Effector memory CD8-positive, alpha-beta T cell (primary cell): ENCODE measurements around the gene NINJ2.
A peak's percentile ranks its signal among the peaks of the same experiment; 100 is the strongest.
"Not testable (repeated sequence)": the region's sequence is repeated elsewhere in the genome, so short reads cannot be mapped to it uniquely, and the experiment has no call there.

Experiments
- ATAC-seq: fragments of 150-1000 bp; cut with Tn5 transposase; replicated peaks from 2 replicates; pipeline ENCODE4 v1.10.0; 2021; ENCODE audit warnings: mild to moderate bottlenecking, moderate library complexity
- DNase-seq, 3 experiments: peaks; one replicate each; pipeline ENCODE4 v3.0.0; 2021
- H3K27ac Mint-ChIP-seq, 2 donors: one replicate each; pipeline ENCODE4 v1.8.0; 2022; ENCODE audit warnings: mild to moderate bottlenecking in 2 of 2, mixed read lengths in 2 of 2, moderate library complexity in 2 of 2
- H3K27me3 Mint-ChIP-seq, 2 donors: one replicate each; pipeline ENCODE4 v1.8.0; 2022; ENCODE audit warnings: mixed read lengths in 2 of 2
- H3K36me3 Mint-ChIP-seq: one replicate; pipeline ENCODE4 v1.8.0; 2022; ENCODE audit warnings: mild to moderate bottlenecking, moderate library complexity, mixed read lengths; ENCODE audit not compliant: insufficient read depth
- H3K4me1 Mint-ChIP-seq, 2 donors: one replicate each; pipeline ENCODE4 v1.8.0; 2022; ENCODE audit warnings: low read depth in 2 of 2, mixed read lengths in 2 of 2
- H3K4me3 Mint-ChIP-seq, 2 donors: one replicate each; pipeline ENCODE4 v1.8.0; 2022; ENCODE audit warnings: mild to moderate bottlenecking in 2 of 2, mixed read lengths in 2 of 2, moderate library complexity in 2 of 2
- H3K9me3 Mint-ChIP-seq, 2 donors: one replicate each; pipeline ENCODE4 v1.8.0; 2022; ENCODE audit warnings: mixed read lengths in 2 of 2

NINJ2 gene

DNA sequence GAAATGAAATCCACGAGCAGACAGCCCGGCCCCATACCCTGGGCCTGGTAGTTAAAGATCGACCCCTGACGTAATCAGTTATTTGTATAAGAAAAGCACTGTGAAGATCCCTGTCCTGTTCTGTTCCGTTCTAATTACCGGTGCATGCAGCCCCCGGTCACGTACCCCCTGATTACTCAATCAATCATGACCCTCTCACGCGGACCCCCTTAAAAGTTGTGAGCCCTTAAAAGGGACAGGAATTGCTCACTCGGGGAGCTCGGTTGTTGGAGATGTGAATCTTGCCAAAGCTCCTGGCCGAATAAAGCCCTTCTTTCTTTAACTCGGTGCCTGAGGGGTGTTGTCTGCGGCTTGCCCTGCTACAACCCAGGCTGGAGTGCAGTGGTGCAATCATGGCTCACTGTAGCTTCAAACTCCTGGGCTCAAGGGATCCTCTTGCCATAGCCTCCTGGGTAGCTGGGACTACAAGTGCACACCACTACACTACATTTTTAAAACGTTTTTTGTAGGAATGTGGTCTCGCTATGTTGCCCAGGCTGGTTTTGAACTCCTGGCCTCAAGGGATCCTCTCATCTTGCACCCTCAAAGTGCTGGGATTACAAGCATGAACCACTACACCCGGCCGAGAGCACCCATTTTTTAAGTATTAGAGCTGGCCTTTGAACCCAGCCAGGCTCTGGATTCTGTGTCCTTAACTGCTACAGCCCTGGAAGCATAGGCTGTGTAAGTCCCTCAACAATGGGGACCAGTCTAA, 85.1 kb downstream of the NINJ2 start:
- DNase-seq, H3K9me3 Mint-ChIP-seq, H3K4me1 Mint-ChIP-seq, H3K27me3 Mint-ChIP-seq, ATAC-seq, H3K36me3 Mint-ChIP-seq, H3K4me3 Mint-ChIP-seq, H3K27ac Mint-ChIP-seq: not testable (repeated sequence)

DNA sequence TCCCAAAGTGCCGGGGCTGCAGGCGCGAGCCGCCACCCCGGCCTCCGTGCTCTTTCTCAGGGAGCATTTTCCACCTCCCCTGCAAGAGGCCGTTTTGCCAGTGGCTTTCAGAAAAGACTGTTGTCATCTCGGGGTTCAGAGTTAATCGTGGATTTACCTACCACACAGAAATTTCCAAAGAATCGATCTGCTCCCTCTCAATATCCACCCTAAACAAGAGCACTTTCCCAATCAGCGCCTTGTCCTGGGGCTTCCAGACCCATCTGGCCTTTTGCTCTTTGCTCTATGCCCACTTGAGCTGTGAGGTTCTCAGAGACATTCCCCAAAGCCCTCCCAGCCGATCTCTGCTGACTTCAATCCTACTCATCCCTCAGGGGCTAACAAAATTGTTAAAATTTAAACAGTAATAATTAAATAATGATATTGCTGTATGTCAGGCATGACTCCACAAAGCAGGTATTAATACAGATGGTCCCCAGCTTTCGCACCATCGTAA, 86.6 kb downstream of the NINJ2 start:
- no peaks in the 10 kb centered on the region for H3K9me3 Mint-ChIP-seq
- ATAC-seq (no peak), DNase-seq (no peak)
- H3K4me1 Mint-ChIP-seq = peaks cover 5 to 13% of the 10 kb centered on the region in 2 donors
- H3K4me3 Mint-ChIP-seq = peak overlapping the region; percentile 66 to 73
- no peaks in the 10 kb centered on the region for H3K27me3 Mint-ChIP-seq
- H3K36me3 Mint-ChIP-seq = no peaks in the 10 kb centered on the region
- H3K27ac Mint-ChIP-seq = peak overlapping the region in 1 of 2 donors; percentile 88

DNA sequence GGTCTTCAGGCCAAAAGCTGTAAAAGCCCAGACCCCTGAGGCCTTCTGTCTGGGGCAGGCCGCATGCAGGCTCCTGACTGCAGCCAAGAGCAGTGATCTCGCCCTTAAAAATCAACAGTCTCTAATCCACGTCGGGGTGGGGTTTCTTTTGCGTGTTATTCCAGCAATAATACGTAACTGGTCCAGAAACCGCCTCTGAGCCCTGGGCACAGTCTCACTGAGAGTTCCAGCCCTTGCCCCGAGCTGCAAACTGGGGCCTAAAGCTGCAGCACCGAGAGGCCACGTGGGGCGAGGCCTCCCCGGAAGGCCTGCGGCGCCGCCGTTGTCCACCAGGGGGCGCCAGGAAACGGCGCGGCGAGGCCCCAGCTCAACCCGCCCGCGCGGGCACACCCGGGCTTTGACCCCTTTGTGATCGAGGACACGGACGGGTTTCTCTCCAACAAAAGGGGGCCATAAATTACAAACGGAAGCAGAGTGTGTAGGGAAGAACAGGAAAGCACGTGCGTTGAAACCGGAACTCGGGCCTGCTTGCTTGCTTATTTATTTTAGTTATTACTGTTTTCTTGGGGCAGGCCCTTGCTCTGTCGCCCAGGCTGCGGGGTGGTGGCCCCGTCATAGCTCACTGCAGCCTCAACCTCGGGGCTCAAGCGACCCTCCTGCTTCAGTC, 87.2 kb downstream of the NINJ2 start:
- H3K4me3 Mint-ChIP-seq = peak overlapping the region; percentile 66 to 73
- peaks cover 5 to 13% of the 10 kb centered on the region in 2 donors for H3K4me1 Mint-ChIP-seq
- H3K9me3 Mint-ChIP-seq = no peaks in the 10 kb centered on the region
- no peaks in the 10 kb centered on the region for H3K27me3 Mint-ChIP-seq
- ATAC-seq (peak; percentile 98), DNase-seq (peak; percentile 82 to 90 (median 87))
- H3K27ac Mint-ChIP-seq = peak overlapping the region in 1 of 2 donors; percentile 88
- no peaks in the 10 kb centered on the region for H3K36me3 Mint-ChIP-seq

- no peak for DNase-seq
- no peaks in the 10 kb centered on the region for H3K9me3 Mint-ChIP-seq
- H3K4me1 Mint-ChIP-seq = peaks cover 5 to 13% of the 10 kb centered on the region in 2 donors
- ATAC-seq = no peak
- peak overlapping the region in 1 of 2 donors; percentile 88 for H3K27ac Mint-ChIP-seq
- H3K27me3 Mint-ChIP-seq = no peaks in the 10 kb centered on the region
- H3K4me3 Mint-ChIP-seq = no peak overlapping the region
- no peaks in the 10 kb centered on the region for H3K36me3 Mint-ChIP-seq
Observed at GRCh38 chr12:575129-575502, 88.1 kb downstream of the NINJ2 start.

GRCh38 chr12:574475-575128, 88.6 kb downstream of the NINJ2 start:
- Mint-ChIP-seq H3K27ac (no peak overlapping the region), H3K4me1 (peaks cover 8 to 16% of the 10 kb centered on the region in 2 donors), H3K27me3 (no peaks in the 10 kb centered on the region), H3K9me3 (no peaks in the 10 kb centered on the region), H3K36me3 (no peaks in the 10 kb centered on the region), H3K4me3 (no peak overlapping the region)
- ATAC-seq = no peak
- DNase-seq = no peak

- H3K36me3 Mint-ChIP-seq = no peaks in the 10 kb centered on the region
- H3K9me3 Mint-ChIP-seq = no peaks in the 10 kb centered on the region
- no peak overlapping the region for H3K4me3 Mint-ChIP-seq
- H3K4me1 Mint-ChIP-seq = peaks cover 12 to 25% of the 10 kb centered on the region in 2 donors
- no peak for ATAC-seq
- H3K27me3 Mint-ChIP-seq = no peaks in the 10 kb centered on the region
- no peak overlapping the region for H3K27ac Mint-ChIP-seq
- DNase-seq = no peak
Observed at GRCh38 chr12:573232-573631, 90.0 kb downstream of the NINJ2 start.

DNA sequence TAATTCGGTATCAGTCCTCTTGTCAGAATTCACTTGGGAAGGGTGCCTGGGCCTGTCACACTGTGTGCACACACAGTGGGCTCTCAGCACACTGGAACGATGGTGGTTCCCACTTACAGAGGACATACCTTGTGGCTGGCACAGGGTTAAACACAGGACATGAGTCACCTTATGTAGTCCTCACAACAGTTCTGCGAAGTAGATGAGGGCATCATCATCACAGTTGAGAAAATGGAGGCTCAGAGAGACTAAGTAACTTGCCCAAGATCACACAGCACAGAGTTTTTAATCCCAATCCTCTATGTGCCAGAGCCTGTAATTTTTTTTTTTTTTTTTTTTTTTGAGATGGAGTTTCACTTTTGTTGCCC, 90.7 kb downstream of the NINJ2 start:
- Mint-ChIP-seq H3K9me3 (no peaks in the 10 kb centered on the region), H3K36me3 (no peaks in the 10 kb centered on the region), H3K27ac (peak overlapping the region in 1 of 2 donors; percentile 60), H3K4me1 (peaks cover 13 to 27% of the 10 kb centered on the region in 2 donors), H3K27me3 (no peaks in the 10 kb centered on the region), H3K4me3 (no peak overlapping the region)
- DNase-seq (no peak), ATAC-seq (no peak)

DNA sequence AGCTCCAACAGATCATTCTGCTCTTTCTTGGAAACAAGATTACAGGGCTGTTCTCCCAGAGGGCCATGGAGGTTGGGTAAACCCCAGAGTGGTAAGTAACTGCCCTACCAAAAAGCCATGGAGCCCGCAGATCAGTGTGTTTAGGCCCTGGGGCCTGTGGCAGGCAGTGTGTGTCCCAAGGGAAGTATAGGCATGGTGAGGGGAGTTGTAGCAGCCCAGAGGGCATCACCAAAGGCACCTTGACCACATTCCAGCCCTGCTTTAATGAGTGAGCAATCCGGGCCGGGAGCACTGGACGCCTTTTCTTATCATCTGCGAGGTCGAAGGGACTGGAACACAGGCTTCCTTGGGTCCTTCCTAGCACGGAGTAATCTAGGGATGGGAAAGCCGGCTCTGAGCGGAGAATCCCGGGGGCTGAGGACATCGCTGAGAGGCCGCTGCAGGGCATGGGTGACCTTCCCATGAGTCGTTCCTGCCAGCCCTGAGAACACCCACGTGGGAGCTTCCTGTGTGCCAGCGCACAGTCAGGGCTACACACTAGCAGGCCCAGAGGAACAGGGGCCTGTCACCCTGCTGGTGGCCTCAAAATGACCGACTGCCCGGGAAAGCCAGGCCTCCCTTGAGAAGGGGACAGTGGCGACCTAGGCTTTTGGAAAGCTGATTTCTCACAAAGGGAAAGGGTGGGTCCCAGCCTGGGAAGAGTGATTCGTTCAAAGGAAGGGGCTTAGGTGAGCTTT, 91.3 kb downstream of the NINJ2 start:
- Mint-ChIP-seq H3K36me3 (no peaks in the 10 kb centered on the region), H3K4me1 (peaks cover 16 to 32% of the 10 kb centered on the region in 2 donors), H3K27me3 (no peaks in the 10 kb centered on the region), H3K27ac (peak overlapping the region; percentile 26 to 60), H3K4me3 (peak overlapping the region in 1 of 2 donors; percentile 15), H3K9me3 (no peaks in the 10 kb centered on the region)
- DNase-seq (no peak), ATAC-seq (no peak)

DNA sequence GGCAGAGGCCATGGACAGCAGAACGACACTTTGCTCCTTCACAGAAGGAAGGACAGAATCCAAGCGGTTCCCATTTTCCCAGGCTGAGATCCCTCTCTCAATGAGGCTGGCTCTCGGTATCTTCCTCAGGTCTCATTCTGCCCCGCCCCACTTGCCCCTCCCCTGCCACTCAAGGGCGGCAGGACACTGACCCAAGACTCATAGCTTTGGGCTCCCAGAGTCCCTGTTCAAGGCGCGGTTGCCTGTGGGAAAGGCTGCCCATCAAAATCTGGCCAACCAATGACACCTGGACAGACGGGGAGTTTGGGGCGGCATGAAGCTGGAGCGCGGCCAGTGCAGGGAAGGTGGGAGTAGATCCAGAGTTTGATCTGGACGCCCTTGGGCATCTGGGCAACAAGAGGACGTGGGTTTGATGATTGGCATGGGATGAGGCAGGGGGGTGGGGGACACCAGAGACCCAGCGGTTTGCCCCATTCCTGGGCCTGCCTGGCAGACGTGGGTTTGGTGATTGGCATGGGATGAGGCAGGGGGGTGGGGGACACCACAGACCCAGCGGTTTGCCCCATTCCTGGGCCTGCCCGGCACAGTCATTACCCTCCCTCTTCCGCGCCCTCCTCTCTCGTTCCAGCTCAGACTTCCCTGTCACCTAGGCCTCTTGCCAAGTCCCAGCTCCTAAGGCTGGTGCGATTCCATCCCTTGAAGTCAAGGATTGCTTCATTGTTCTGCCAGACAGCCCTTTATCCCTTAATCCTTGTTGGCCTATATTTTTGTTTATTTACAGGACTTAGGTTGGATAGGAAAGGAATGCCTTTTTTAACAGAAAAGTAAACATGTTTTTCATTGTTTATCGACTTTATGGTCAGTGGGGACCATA, 92.1 kb downstream of the NINJ2 start:
- H3K4me3 Mint-ChIP-seq = peak overlapping the region; percentile 15 to 29
- H3K36me3 Mint-ChIP-seq = no peaks in the 10 kb centered on the region
- no peak for ATAC-seq
- H3K9me3 Mint-ChIP-seq = no peaks in the 10 kb centered on the region
- no peak for DNase-seq
- no peaks in the 10 kb centered on the region for H3K27me3 Mint-ChIP-seq
- peaks cover 22 to 32% of the 10 kb centered on the region in 2 donors for H3K4me1 Mint-ChIP-seq
- peak overlapping the region; percentile 16 to 26 for H3K27ac Mint-ChIP-seq

GRCh38 chr12:570435-570920, 92.8 kb downstream of the NINJ2 start:
- H3K4me3 Mint-ChIP-seq = peak overlapping the region; percentile 15 to 29
- H3K36me3 Mint-ChIP-seq = no peaks in the 10 kb centered on the region
- peaks cover 29 to 37% of the 10 kb centered on the region in 2 donors for H3K4me1 Mint-ChIP-seq
- ATAC-seq (no peak), DNase-seq (no peak)
- no peaks in the 10 kb centered on the region for H3K9me3 Mint-ChIP-seq
- H3K27ac Mint-ChIP-seq = no peak overlapping the region
- H3K27me3 Mint-ChIP-seq = no peaks in the 10 kb centered on the region

- H3K4me1 Mint-ChIP-seq = peaks cover 35 to 42% of the 10 kb centered on the region in 2 donors
- no peaks in the 10 kb centered on the region for H3K36me3 Mint-ChIP-seq
- ATAC-seq = peak; percentile 99
- peak overlapping the region; percentile 79 to 80 for H3K4me3 Mint-ChIP-seq
- no peaks in the 10 kb centered on the region for H3K9me3 Mint-ChIP-seq
- H3K27ac Mint-ChIP-seq = peak overlapping the region; percentile 23 to 74
- DNase-seq = peak; percentile 82 to 85 (median 84)
- no peaks in the 10 kb centered on the region for H3K27me3 Mint-ChIP-seq
Observed at GRCh38 chr12:569803-570434, 93.3 kb downstream of the NINJ2 start.

DNA sequence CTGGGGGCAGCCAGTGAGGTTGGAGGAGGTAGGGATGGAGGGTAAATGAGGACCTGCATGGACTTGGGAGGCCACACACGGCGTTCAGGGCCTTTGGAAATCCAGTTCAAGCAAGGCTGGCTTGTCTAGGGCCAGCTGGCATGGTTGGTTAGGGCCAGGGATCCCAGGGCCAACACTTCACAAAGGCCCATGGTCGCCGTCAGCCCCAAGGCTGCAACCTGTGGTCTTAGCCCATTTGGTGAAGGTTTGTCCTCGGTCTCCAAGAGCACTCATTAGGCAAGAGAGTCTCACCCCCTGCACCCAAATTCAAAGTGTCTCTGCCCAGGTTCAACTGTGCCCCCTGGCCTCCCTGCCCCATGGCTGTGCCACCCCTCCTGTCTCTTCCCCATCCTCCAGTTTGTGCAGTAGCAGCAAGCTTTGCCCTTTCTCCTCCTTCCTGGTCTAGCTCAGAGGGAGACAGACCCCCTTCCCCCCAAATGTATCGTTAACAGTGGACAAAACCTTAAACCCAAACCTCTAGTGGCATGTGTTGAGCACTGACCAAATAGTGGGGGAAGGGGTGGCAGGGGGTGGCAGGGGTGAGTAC, 94.1 kb downstream of the NINJ2 start:
- peaks cover 41 to 47% of the 10 kb centered on the region in 2 donors for H3K4me1 Mint-ChIP-seq
- DNase-seq (no peak), ATAC-seq (no peak)

More for the DNA sequence above, 94.1 kb downstream of the NINJ2 start:
- Mint-ChIP-seq H3K4me3 (peak overlapping the region; percentile 79 to 80), H3K27ac (peak overlapping the region; percentile 23 to 74), H3K36me3 (no peaks in the 10 kb centered on the region), H3K9me3 (no peaks in the 10 kb centered on the region), H3K27me3 (no peaks in the 10 kb centered on the region)
